Activated CD8-positive, alpha-beta memory T cell treated with anti-CD3 and anti-CD28 coated beads, Interleukin-2, amount 50 U/mL, for 4 hours (primary cell): ENCODE measurements around the gene TSPY3.
"Not testable (repeated sequence)": the region's sequence is repeated elsewhere in the genome, so short reads cannot be mapped to it uniquely, and the experiment has no call there.

ENCODE experiments used
- DNase-seq: peaks from one replicate; pipeline ENCODE4 v3.0.0-alpha.2; 2020

Gene TSPY3, protein sequence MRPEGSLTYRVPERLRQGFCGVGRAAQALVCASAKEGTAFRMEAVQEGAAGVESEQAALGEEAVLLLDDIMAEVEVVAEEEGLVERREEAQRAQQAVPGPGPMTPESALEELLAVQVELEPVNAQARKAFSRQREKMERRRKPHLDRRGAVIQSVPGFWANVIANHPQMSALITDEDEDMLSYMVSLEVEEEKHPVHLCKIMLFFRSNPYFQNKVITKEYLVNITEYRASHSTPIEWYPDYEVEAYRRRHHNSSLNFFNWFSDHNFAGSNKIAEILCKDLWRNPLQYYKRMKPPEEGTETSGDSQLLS

GRCh38 chrY:9398121-9398520 lies at the start of gene TSPY3:
Gene TSPY3 (plus strand): TSS chrY:9398421. CDS start chrY:9398467, 46 bp downstream.
- not testable (repeated sequence) for DNase-seq

- DNase-seq, result not testable (repeated sequence)
Observed at GRCh38 chrY:9357497-9357896, 40.7 kb upstream of the TSPY3 start, which contains the start of gene TSPY8. Gene TSPY8 (plus strand): TSS chrY:9357797. CDS start chrY:9357843, 46 bp downstream.

GRCh38 chrY:9396527-9396926 lies 1.7 kb upstream of the TSPY3 start:
- DNase-seq, result not testable (repeated sequence)
